Left lung (tissue), 14 donors: Measurements from ENCODE around the gene CDC45. TPM values are rescaled to one million over a fixed set of nuclear protein-coding genes. Genes with fewer than 3 reads are reported as not detected.
A peak's percentile ranks its signal among the peaks of the same experiment; 100 is the strongest.

ENCODE experiments used
- ATAC-seq: fragments of 200-7000 bp; cut with Tn5 transposase; one replicate; pipeline ENCODE4 v1.9.1; 2020; ENCODE audit warnings: moderate library complexity
- DNase-seq, 4 donors: peaks; one replicate each; pipeline ENCODE4 v3.0.0-alpha.2; 2013 to 2020
- H3K27ac ChIP-seq, 2 donors: fragments of 200-600 bp; sonication (generic) in 1 of 2; one replicate each; pipeline versions ENCODE4 v1.5.0 to v1.8.0; 2020 to 2021
- H3K27me3 ChIP-seq, 2 donors: fragments of 200-600 bp; sonication (generic) in 1 of 2; one replicate each; pipeline versions ENCODE4 v1.5.0 to v1.8.0; 2020 to 2021
- H3K36me3 ChIP-seq, 2 donors: fragments of 200-600 bp; sonication (generic) in 1 of 2; one replicate each; pipeline versions ENCODE4 v1.5.0 to v1.8.0; 2020 to 2021
- H3K4me1 ChIP-seq, 2 donors: fragments of 200-600 bp; one replicate each; pipeline ENCODE4 v1.8.0; 2021
- H3K4me3 ChIP-seq, 2 donors: fragments of 200-600 bp; sonication (generic) in 1 of 2; one replicate each; pipeline versions ENCODE4 v1.5.0 to v1.8.0; 2020 to 2021; ENCODE audit warnings: mild to moderate bottlenecking in 1 of 2
- H3K9me3 ChIP-seq, 2 donors: fragments of 200-600 bp; sonication (generic) in 1 of 2; one replicate each; pipeline versions ENCODE4 v1.5.0 to v1.8.0; 2020 to 2021
- intact Hi-C, 2 donors: fragments of 100-400 bp; cut with DNase I; formaldehyde crosslinking; loops; one replicate each; pipeline versions ENCODE4 v1.11.2 to v1.14.2; 2022
- long read RNA-seq, 12 donors: library from polyadenylated mRNA in 2 of 12; unstranded in 2 of 12; transcript quantifications; one replicate each; pipeline ENCODE4 v2.0.0 and lab custom pipeline, GENCODE V29; 2019 to 2026
- polyA plus RNA-seq, 6 donors: library from polyadenylated mRNA; unstranded; fragments of 120-200 nt; gene quantifications; one replicate each; pipeline ENCODE4 v1.2.1, GENCODE V29; 2013; ENCODE audit not compliant: insufficient read length in 6 of 6
- total RNA-seq, 2 donors: library from RNA; stranded (reverse); fragmentation: NEBNext Ultra II Directional; extraction: Animal tissue kit (Norgen Biotek cat#: 25700); gene quantifications; one replicate each; pipeline ENCODE4 v1.2.1, GENCODE V29; 2021
- TF ChIP-seq, protein P1 (sequence below), 2 donors: fragments of 200-600 bp; sonication (generic) in 1 of 2; IDR thresholded peaks; one replicate each; pipeline versions ENCODE4 v1.5.0 to v1.8.0; 2021; ENCODE audit warnings: antibody characterized with exemption in 2 of 2
- donor health status: DM: no; HTN: yes; CAD: no.
- donor health status: DM: no; HTN: no; CAD: no.

Gene CDC45, protein sequence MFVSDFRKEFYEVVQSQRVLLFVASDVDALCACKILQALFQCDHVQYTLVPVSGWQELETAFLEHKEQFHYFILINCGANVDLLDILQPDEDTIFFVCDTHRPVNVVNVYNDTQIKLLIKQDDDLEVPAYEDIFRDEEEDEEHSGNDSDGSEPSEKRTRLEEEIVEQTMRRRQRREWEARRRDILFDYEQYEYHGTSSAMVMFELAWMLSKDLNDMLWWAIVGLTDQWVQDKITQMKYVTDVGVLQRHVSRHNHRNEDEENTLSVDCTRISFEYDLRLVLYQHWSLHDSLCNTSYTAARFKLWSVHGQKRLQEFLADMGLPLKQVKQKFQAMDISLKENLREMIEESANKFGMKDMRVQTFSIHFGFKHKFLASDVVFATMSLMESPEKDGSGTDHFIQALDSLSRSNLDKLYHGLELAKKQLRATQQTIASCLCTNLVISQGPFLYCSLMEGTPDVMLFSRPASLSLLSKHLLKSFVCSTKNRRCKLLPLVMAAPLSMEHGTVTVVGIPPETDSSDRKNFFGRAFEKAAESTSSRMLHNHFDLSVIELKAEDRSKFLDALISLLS
- total RNA-seq (10 to 100 TPM in 1 of 2 donors, 1 to 10 TPM in 1; 6.5 to 11.8 TPM), polyA plus RNA-seq (10 to 100 TPM; 13.1 to 23.2 (median 17.3) TPM)
- long read RNA-seq, donor 1, partial matches to known transcripts: 6 of 11 reads
- long read RNA-seq, donor 1, other reads (novel, unspliced or antisense): 0 of 11 reads
- long read RNA-seq, donor 2, transcript CDC45-201 (19 exons, 1,976 nt): major isoform, 6 of 23 reads
- long read RNA-seq, donor 2, partial matches to known transcripts: 12 of 23 reads
- long read RNA-seq, donor 2, other reads (novel, unspliced or antisense): 0 of 23 reads
- long read RNA-seq, donor 3, partial matches to known transcripts: 0 of 7 reads
- long read RNA-seq, donor 3, other reads (novel, unspliced or antisense): 0 of 7 reads
- long read RNA-seq, donor 4, partial matches to known transcripts: 0 of 7 reads
- long read RNA-seq, donor 4, other reads (novel, unspliced or antisense): 3 of 7 reads
- long read RNA-seq, donor 5, partial matches to known transcripts: 335 of 336 reads
- long read RNA-seq, donor 5, other reads (novel, unspliced or antisense): 0 of 336 reads
- long read RNA-seq, donor 6, transcript CDC45-201 (19 exons, 1,976 nt): major isoform, 8 of 257 reads
- long read RNA-seq, donor 6, partial matches to known transcripts: 233 of 257 reads
- long read RNA-seq, donor 6, other reads (novel, unspliced or antisense): 14 of 257 reads
- long read RNA-seq, donor 7, partial matches to known transcripts: 0 of 2 reads
- long read RNA-seq, donor 7, other reads (novel, unspliced or antisense): 0 of 2 reads
- long read RNA-seq, donor 8: 0 reads
- long read RNA-seq, donor 9: 0 reads
- long read RNA-seq, donor 10, transcript CDC45-201 (19 exons, 1,976 nt): major isoform, 9 of 12 reads
- long read RNA-seq, donor 10, partial matches to known transcripts: 1 of 12 reads
- long read RNA-seq, donor 10, other reads (novel, unspliced or antisense): 2 of 12 reads
- long read RNA-seq, donor 11, partial matches to known transcripts: 0 of 1 reads
- long read RNA-seq, donor 11, other reads (novel, unspliced or antisense): 0 of 1 reads
- long read RNA-seq, donor 12: 0 reads

DNA sequence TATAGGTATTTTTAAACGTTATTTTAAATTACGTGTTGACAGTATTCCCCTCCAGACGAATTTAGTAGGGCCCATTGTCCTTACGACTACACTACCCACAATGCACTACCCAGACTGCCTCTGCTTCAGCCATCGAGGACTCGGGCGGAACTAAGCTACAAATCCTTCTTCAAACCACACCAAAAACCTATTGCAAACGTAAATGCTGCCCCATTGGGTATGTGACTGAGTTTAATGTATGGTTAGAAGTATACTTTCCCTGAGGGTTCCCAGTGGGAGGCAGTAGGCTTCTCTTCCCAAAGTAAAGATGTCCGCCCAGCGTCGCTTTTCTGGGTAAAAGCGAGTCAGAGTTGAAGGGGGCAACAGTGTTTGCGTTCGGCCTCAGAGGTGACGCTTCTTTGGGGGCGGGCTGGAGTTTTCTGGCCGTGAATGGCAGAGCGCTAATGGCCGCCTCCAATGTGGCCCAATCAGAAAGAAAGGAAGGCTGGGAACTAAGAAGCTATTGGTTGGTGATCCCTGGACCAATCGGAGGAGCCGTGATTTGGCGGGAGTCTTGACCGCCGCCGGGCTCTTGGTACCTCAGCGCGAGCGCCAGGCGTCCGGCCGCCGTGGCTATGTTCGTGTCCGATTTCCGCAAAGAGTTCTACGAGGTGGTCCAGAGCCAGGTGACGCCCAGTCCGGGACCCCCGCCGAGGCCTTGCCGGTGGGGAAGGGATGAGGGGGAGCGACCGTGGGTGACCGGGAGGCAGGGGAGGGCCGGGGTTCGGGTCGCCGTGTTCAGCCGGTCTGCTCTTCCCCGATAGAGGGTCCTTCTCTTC lies at the start of gene CDC45:
Gene CDC45 (plus strand): TSS at position 566 of the 818 bp plus-strand sequence. CDS start 49 bp downstream, at position 615.
- peaks cover 18 to 36% of the 10 kb centered on the region in 2 donors for H3K4me1 ChIP-seq
- TF ChIP-seq, protein P1, sequence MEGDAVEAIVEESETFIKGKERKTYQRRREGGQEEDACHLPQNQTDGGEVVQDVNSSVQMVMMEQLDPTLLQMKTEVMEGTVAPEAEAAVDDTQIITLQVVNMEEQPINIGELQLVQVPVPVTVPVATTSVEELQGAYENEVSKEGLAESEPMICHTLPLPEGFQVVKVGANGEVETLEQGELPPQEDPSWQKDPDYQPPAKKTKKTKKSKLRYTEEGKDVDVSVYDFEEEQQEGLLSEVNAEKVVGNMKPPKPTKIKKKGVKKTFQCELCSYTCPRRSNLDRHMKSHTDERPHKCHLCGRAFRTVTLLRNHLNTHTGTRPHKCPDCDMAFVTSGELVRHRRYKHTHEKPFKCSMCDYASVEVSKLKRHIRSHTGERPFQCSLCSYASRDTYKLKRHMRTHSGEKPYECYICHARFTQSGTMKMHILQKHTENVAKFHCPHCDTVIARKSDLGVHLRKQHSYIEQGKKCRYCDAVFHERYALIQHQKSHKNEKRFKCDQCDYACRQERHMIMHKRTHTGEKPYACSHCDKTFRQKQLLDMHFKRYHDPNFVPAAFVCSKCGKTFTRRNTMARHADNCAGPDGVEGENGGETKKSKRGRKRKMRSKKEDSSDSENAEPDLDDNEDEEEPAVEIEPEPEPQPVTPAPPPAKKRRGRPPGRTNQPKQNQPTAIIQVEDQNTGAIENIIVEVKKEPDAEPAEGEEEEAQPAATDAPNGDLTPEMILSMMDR (IDR thresholded peaks at IDR 0.05): no peak
- H3K9me3 ChIP-seq: no peaks in the 10 kb centered on the region
- peak; percentile 96 for ATAC-seq
- peaks cover 0 to 9% of the 10 kb centered on the region in 2 donors for H3K36me3 ChIP-seq
- DNase-seq: peak; percentile 93 to 98 (median 98)
- H3K27me3 ChIP-seq: no peaks in the 10 kb centered on the region
- H3K4me3 ChIP-seq: peak within 1 kb of the TSS; percentile 79
- intact Hi-C loops: no loop called here
- H3K27ac ChIP-seq: peak within 1 kb of the TSS; percentile 95 to 98

DNA sequence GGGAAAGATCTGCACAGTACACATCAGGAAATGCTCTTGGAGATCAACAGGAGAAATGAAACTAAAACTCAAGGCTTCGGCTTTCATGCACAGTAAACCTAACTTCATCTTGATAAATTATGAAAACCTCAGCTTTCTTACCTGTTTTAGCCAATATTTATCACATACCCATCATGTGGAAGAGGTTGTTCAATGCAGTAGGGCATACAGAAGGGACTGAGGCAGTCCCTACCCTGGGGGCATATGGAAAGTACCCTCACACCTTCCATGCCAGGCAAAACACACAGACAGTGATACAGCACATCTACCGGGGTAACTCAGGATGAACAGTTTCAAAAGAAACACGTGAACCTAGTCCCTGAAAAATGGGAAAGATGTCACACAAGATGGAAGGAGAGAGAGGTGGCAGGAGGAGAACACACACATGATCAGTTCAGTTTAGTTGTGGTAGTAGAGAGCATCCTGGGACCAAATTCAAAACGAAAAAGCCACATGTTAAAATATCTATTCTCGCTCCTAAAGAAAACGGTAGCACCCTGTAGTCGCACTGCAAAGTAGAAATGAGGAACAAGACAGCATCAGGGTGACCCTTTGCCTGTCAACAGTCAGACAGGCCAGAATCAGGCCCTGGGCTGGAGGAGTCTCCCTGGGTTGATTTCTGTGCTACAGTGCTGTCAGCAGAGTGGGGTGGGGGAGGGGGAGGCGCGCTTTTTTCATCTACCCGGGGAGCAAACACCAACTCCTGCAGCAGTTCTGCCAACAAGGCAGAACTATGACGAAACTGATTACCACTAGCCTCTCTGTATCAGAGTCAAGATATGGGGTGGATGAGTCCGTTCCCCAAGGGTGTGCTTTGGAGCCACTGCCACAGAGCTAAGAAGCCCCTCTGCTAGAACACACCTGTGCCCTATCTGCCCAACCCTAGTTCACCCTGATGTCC lies 49.5 kb upstream of the CDC45 start:
- peak overlapping the region; percentile 75 to 96 for H3K4me3 ChIP-seq
- DNase-seq: peak in 2 of 4 donors; percentile 38 to 56
- no peaks in the 10 kb centered on the region for H3K9me3 ChIP-seq
- intact Hi-C loops: no loop called here
- peak overlapping the region; percentile 71 to 98 for H3K27ac ChIP-seq
- peaks cover 0 to 12% of the 10 kb centered on the region in 2 donors for H3K36me3 ChIP-seq
- H3K4me1 ChIP-seq: peaks cover 11 to 60% of the 10 kb centered on the region in 2 donors
- no peaks in the 10 kb centered on the region for H3K27me3 ChIP-seq
- ATAC-seq: no peak
- TF ChIP-seq, protein P1 (IDR thresholded peaks at IDR 0.05): no peak

DNA sequence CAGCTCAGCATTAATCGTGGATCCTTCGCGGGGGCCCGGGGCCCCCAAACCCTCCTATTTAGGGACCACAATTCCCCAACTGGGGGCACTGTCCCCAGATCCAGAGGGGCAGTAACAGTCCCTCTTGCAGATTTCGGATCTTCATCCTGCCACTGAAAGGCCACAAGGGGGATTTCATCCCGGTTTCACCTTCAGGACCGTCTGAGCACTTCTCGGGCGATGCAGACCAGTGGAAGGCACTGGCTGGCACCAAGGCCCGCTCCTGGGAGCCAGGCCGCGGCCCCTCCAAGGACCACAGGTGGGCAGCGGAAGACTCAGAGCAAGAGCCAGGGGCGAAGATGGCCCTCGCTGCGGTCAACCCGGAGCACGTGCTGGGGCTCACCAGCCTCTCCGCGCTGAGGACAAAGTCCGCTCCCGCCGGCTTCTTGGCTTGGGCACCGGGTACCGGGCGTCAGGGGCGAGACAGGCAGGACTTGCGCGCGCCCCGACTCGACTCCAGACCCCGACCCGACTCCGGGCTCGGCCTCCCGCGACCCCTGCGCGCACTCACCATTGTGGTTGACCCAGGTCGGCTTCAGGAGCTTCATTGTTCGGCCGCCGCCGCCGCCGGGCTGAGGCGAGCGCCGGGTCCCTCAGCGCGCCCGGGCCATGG lies 48.7 kb upstream of the CDC45 start:
- Histone ChIP-seq H3K4me3 (peak overlapping the region; percentile 75 to 96), H3K27ac (peak overlapping the region; percentile 71 to 98), H3K4me1 (peaks cover 11 to 54% of the 10 kb centered on the region in 2 donors), H3K36me3 (peaks cover 0 to 20% of the 10 kb centered on the region in 2 donors), H3K27me3 (no peaks in the 10 kb centered on the region), H3K9me3 (no peaks in the 10 kb centered on the region)
- TF ChIP-seq, protein P1 (IDR thresholded peaks at IDR 0.05): no peak
- intact Hi-C loops: no loop called here
- no peak for ATAC-seq
- peak in 2 of 4 donors; percentile 42 to 85 for DNase-seq
